Astrocyte (in vitro differentiated cells and primary cell): ENCODE results near the gene NUAK1. TPM values are rescaled to one million over a fixed set of nuclear protein-coding genes. Genes with fewer than 3 reads are reported as not detected.

Experiments used
- DNase-seq: peaks from one replicate; pipeline ENCODE4 v3.0.0-alpha.2; 2010; ENCODE audit warnings: low read depth
- FAIRE-seq: peaks from 2 replicates; lab custom pipeline; 2011; peaks lifted over from hg19 to GRCh38; lab: Jason Lieb, UNC
- H2AFZ ChIP-seq: 2 replicates; pipeline ENCODE4 v1.6.0; 2012; ENCODE audit warnings: low read depth, low read length, inconsistent platforms
- H3K27ac ChIP-seq: 2 replicates; pipeline ENCODE4 v1.5.1; 2011; ENCODE audit warnings: low read depth, low read length, inconsistent platforms
- H3K27me3 ChIP-seq: 2 replicates; pipeline ENCODE4 v1.6.0; 2011; ENCODE audit warnings: low read length, inconsistent platforms; ENCODE audit not compliant: insufficient read depth
- H3K36me3 ChIP-seq: 2 replicates; pipeline ENCODE4 v1.5.1; 2011; ENCODE audit warnings: low read length, inconsistent platforms; ENCODE audit not compliant: insufficient read depth
- H3K4me1 ChIP-seq: 2 replicates; pipeline ENCODE4 v1.5.1; 2011; ENCODE audit warnings: low read length, inconsistent platforms; ENCODE audit not compliant: insufficient read depth
- H3K4me2 ChIP-seq: 2 replicates; pipeline ENCODE4 v1.6.0; 2012; ENCODE audit warnings: low read length, inconsistent platforms
- H3K4me3 ChIP-seq: 2 replicates; pipeline ENCODE4 v1.5.1; 2011; ENCODE audit warnings: low read depth, mild to moderate bottlenecking, low read length, inconsistent platforms; ENCODE audit not compliant: insufficient read depth
- H3K79me2 ChIP-seq: 2 replicates; pipeline ENCODE4 v1.6.0; 2012; ENCODE audit warnings: mild to moderate bottlenecking, low read length, inconsistent platforms; ENCODE audit not compliant: insufficient read depth
- H3K9ac ChIP-seq: 2 replicates; pipeline ENCODE4 v1.6.0; 2012; ENCODE audit warnings: mild to moderate bottlenecking, low read length, inconsistent platforms
- H3K9me3 ChIP-seq: 2 replicates; pipeline ENCODE4 v1.5.1; 2012; ENCODE audit warnings: low read depth, mild to moderate bottlenecking, low read length, inconsistent platforms; ENCODE audit not compliant: insufficient read depth
- H4K20me1 ChIP-seq: 2 replicates; pipeline ENCODE4 v1.6.0; 2012; ENCODE audit warnings: low read length, inconsistent platforms; ENCODE audit not compliant: insufficient read depth
- H3K27ac Mint-ChIP-seq: one replicate; pipeline ENCODE4 v1.8.0; 2021; ENCODE audit warnings: mild to moderate bottlenecking, mixed read lengths; ENCODE audit not compliant: unreplicated experiment
- H3K27me3 Mint-ChIP-seq: one replicate; pipeline ENCODE4 v1.8.0; 2021; ENCODE audit warnings: low read depth, mixed read lengths; ENCODE audit not compliant: unreplicated experiment
- H3K36me3 Mint-ChIP-seq: one replicate; pipeline ENCODE4 v1.8.0; 2021; ENCODE audit warnings: low read depth, mixed read lengths; ENCODE audit not compliant: unreplicated experiment
- H3K4me1 Mint-ChIP-seq: one replicate; pipeline ENCODE4 v1.8.0; 2021; ENCODE audit warnings: low read depth, mixed read lengths; ENCODE audit not compliant: unreplicated experiment
- H3K4me3 Mint-ChIP-seq: one replicate; pipeline ENCODE4 v1.8.0; 2021; ENCODE audit warnings: mild to moderate bottlenecking, moderate library complexity, mixed read lengths; ENCODE audit not compliant: unreplicated experiment
- H3K9me3 Mint-ChIP-seq: one replicate; pipeline ENCODE4 v1.8.0; 2021; ENCODE audit warnings: mild to moderate bottlenecking, mixed read lengths; ENCODE audit not compliant: unreplicated experiment
- EZH2 ChIP-seq: IDR thresholded peaks from 2 replicates; pipeline ENCODE4 v1.6.1; 2012; ENCODE audit warnings: mild to moderate bottlenecking, low read length, inconsistent platforms; ENCODE audit not compliant: insufficient read depth
- total RNA-seq: library from RNA; stranded (reverse); gene quantifications from 2 replicates; pipeline ENCODE4 v1.2.1, GENCODE V29; 2021
- TF ChIP-seq, protein P1 (sequence below): IDR thresholded peaks from 2 replicates; pipeline ENCODE4 v1.5.1; 2011; ENCODE audit warnings: low read depth, mild to moderate bottlenecking, inconsistent platforms, low read length, moderate library complexity; ENCODE audit not compliant: insufficient read depth

Gene NUAK1
- total RNA-seq, 1 donor from 2014 or later, result 94.0 TPM

DNA sequence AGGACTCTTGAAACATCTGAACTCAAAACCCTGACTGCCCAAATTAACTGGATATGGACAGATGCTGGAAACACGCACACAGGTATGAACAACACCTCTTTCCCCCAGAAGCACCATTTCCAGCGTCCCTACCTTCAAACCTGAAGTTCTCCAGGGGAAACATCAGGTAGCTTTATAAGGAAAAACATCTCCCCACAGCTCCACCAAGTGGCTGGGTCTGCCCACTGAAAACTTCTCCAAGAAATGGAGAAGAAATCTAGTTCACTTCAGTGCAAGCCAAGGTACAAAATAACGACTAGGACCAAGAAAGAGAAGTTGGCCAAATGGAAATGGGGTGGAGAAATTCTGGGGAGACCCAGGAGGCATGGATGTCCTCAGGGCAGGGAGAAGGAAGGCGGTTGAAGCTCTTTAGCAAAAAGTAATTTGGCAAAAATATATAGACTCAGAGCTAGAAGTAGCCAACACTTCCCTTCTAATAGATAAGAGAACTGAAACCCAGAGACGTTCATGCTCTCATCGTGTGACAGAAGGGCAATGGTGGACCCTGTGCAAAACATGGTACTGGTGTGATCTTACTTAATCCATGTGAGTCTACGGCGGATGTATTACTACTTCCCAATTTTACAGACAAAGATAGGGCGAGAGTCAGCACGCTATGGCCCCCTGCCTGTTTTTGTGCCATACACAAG lies 10.5 kb upstream of the NUAK1 start:
- Histone ChIP-seq H3K79me2 (no peaks in the 10 kb centered on the region), H3K27ac (no peak overlapping the region), H3K9ac (no peak overlapping the region), H2AFZ (no peak overlapping the region), H4K20me1 (no peaks in the 10 kb centered on the region), H3K4me3 (no peak overlapping the region), H3K9me3 (no peaks in the 10 kb centered on the region), H3K27me3 (peaks cover 2% of the 10 kb centered on the region), H3K36me3 (no peaks in the 10 kb centered on the region), H3K4me1 (peaks cover 7% of the 10 kb centered on the region), H3K4me2 (no peak overlapping the region)
- Mint-ChIP-seq H3K4me3 (no peak overlapping the region), H3K27ac (no peak overlapping the region), H3K27me3 (peaks cover 7% of the 10 kb centered on the region), H3K36me3 (no peaks in the 10 kb centered on the region), H3K9me3 (no peaks in the 10 kb centered on the region), H3K4me1 (peaks cover 16% of the 10 kb centered on the region)
- no peak for FAIRE-seq
- no peak for DNase-seq
- TF ChIP-seq, protein P1, sequence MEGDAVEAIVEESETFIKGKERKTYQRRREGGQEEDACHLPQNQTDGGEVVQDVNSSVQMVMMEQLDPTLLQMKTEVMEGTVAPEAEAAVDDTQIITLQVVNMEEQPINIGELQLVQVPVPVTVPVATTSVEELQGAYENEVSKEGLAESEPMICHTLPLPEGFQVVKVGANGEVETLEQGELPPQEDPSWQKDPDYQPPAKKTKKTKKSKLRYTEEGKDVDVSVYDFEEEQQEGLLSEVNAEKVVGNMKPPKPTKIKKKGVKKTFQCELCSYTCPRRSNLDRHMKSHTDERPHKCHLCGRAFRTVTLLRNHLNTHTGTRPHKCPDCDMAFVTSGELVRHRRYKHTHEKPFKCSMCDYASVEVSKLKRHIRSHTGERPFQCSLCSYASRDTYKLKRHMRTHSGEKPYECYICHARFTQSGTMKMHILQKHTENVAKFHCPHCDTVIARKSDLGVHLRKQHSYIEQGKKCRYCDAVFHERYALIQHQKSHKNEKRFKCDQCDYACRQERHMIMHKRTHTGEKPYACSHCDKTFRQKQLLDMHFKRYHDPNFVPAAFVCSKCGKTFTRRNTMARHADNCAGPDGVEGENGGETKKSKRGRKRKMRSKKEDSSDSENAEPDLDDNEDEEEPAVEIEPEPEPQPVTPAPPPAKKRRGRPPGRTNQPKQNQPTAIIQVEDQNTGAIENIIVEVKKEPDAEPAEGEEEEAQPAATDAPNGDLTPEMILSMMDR, result peak; percentile 67
- no peak for TF ChIP-seq EZH2

DNA sequence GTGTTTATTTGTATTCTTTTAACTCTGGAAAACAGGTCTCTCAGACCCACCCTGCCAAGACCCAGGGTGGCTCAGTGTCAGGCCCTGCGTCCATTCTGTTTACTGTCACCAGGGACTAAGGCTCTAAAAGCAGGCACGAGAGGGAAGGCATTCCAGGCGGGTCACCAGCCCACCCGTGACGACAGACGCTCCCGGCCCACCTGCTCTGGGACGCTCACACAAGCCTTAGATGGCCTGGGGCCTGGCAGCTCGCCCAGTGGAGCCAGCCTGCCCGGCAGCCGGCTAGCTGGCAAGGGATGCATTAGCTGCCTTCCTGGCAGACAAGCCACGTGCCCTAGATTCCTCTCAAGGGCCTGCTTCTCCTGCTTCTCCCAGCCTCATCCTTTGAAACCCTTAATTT lies 9.2 kb upstream of the NUAK1 start:
- Mint-ChIP-seq H3K4me3 (no peak overlapping the region), H3K9me3 (no peaks in the 10 kb centered on the region), H3K27ac (no peak overlapping the region), H3K36me3 (no peaks in the 10 kb centered on the region), H3K27me3 (peaks cover 3% of the 10 kb centered on the region), H3K4me1 (peaks cover 25% of the 10 kb centered on the region)
- no peak overlapping the region for H2AFZ ChIP-seq
- H3K9ac ChIP-seq, result no peak overlapping the region
- H3K79me2 ChIP-seq, result peaks cover 8% of the 10 kb centered on the region
- H3K9me3 ChIP-seq, result no peaks in the 10 kb centered on the region
- TF ChIP-seq EZH2, result no peak
- TF ChIP-seq, protein P1, result no peak
- peaks cover 9% of the 10 kb centered on the region for H3K4me1 ChIP-seq
- H3K36me3 ChIP-seq, result no peaks in the 10 kb centered on the region
- no peak overlapping the region for H3K4me2 ChIP-seq
- no peak overlapping the region for H3K27ac ChIP-seq
- FAIRE-seq (no peak), DNase-seq (no peak)
- no peak overlapping the region for H3K4me3 ChIP-seq
- H4K20me1 ChIP-seq, result peaks cover 4% of the 10 kb centered on the region
- H3K27me3 ChIP-seq, result no peaks in the 10 kb centered on the region

DNA sequence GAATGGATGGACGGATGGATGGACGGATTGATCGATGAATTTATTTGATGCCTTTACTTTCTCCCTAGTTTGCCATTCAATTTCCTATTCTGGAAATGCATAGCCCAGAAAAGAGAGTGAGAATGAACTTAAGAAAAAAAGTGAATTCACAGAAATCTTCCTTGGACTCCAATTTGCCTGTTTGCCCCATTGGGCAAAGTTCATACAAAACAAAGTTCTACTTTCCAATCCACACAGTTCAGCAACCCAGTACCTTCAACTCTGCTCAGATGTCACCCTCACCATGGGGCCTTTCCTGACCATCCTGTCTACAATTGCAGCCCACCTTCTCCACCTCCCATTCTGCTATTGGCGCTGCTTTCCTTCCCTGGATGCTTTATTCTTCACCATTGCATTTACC lies 8.2 kb upstream of the NUAK1 start:
- no peak overlapping the region for H2AFZ ChIP-seq
- TF ChIP-seq, protein P1, result no peak
- no peak for TF ChIP-seq EZH2
- peaks cover 9% of the 10 kb centered on the region for H3K4me1 ChIP-seq
- no peaks in the 10 kb centered on the region for H3K27me3 Mint-ChIP-seq
- no peaks in the 10 kb centered on the region for H3K9me3 Mint-ChIP-seq
- no peaks in the 10 kb centered on the region for H3K36me3 ChIP-seq
- H3K9me3 ChIP-seq, result no peaks in the 10 kb centered on the region
- no peak overlapping the region for H3K27ac Mint-ChIP-seq
- H3K36me3 Mint-ChIP-seq, result no peaks in the 10 kb centered on the region
- H3K4me3 ChIP-seq, result no peak overlapping the region
- DNase-seq (no peak), FAIRE-seq (no peak)
- H4K20me1 ChIP-seq, result peaks cover 4% of the 10 kb centered on the region
- no peaks in the 10 kb centered on the region for H3K27me3 ChIP-seq
- H3K27ac ChIP-seq, result no peak overlapping the region
- H3K4me3 Mint-ChIP-seq, result no peak overlapping the region
- H3K9ac ChIP-seq, result no peak overlapping the region
- H3K79me2 ChIP-seq, result peaks cover 15% of the 10 kb centered on the region
- peaks cover 29% of the 10 kb centered on the region for H3K4me1 Mint-ChIP-seq
- no peak overlapping the region for H3K4me2 ChIP-seq
